HEK293T (cell line): ENCODE data around the gene NCSTN.
A peak's percentile ranks its signal among the peaks of the same experiment; 100 is the strongest.

Experiments used
- CTCF ChIA-PET: fragments of 350-600 bp; formaldehyde crosslinking; extraction: SDS; loops from one replicate; lab custom pipeline; 2021; ENCODE audit warnings: antibody characterized with exemption, inconsistent platforms; lab: Yijun Ruan, JAX
- POLR2A ChIA-PET: fragments of 350-600 bp; formaldehyde crosslinking; extraction: SDS; loops from one replicate; lab custom pipeline; 2020; ENCODE audit warnings: antibody characterized with exemption, inconsistent platforms; lab: Yijun Ruan, JAX
- DNase-seq: peaks from one replicate; pipeline ENCODE4 v3.0.0; 2012; ENCODE audit warnings: mixed read lengths; ENCODE audit errors: extremely low spot score
- ARNT ChIP-seq: fragments of 450-650 bp; IDR thresholded peaks from 2 replicates; pipeline ENCODE4 v1.6.1; 2017; ENCODE audit warnings: mild to moderate bottlenecking
- BHLHE40 ChIP-seq: fragments of 450-650 bp; IDR thresholded peaks from 2 replicates; pipeline ENCODE4 v1.6.1; 2016; ENCODE audit warnings: mild to moderate bottlenecking, moderate library complexity, borderline replicate concordance
- CTBP1 ChIP-seq: fragments of 450-650 bp; IDR thresholded peaks from 2 replicates; pipeline ENCODE4 v1.6.1; 2016; ENCODE audit warnings: borderline replicate concordance
- ELF4 ChIP-seq: fragments of 450-650 bp; IDR thresholded peaks from 2 replicates; pipeline ENCODE4 v1.6.1; 2017; ENCODE audit warnings: antibody characterized with exemption
- FOXA1 ChIP-seq: fragments of 450-650 bp; IDR thresholded peaks from 2 replicates; pipeline ENCODE4 v1.6.1; 2016; ENCODE audit warnings: mild to moderate bottlenecking
- FOXK2 ChIP-seq: fragments of 450-650 bp; IDR thresholded peaks from 2 replicates; pipeline ENCODE4 v1.6.1; 2016; ENCODE audit warnings: mild to moderate bottlenecking
- FOXM1 ChIP-seq: fragments of 450-650 bp; IDR thresholded peaks from 2 replicates; pipeline ENCODE4 v1.6.1; 2017; ENCODE audit warnings: mild to moderate bottlenecking, borderline replicate concordance
- HDGF ChIP-seq: fragments of 450-650 bp; IDR thresholded peaks from 2 replicates; pipeline ENCODE4 v1.6.1; 2017; ENCODE audit warnings: antibody characterized with exemption, borderline replicate concordance
- L3MBTL2 ChIP-seq: fragments of 450-650 bp; conservative IDR thresholded peaks from 2 replicates; pipeline ENCODE4 v1.6.1; 2016; ENCODE audit warnings: mild to moderate bottlenecking
- LEF1 ChIP-seq: fragments of 450-650 bp; IDR thresholded peaks from 2 replicates; pipeline ENCODE4 v1.6.1; 2017; ENCODE audit warnings: mild to moderate bottlenecking, borderline replicate concordance
- NFRKB ChIP-seq: fragments of 450-650 bp; IDR thresholded peaks from 2 replicates; pipeline ENCODE4 v1.6.1; 2016; ENCODE audit warnings: mild to moderate bottlenecking, moderate library complexity
- SP1 ChIP-seq: fragments of 450-650 bp; IDR thresholded peaks from 2 replicates; pipeline ENCODE4 v1.6.1; 2017
- SUZ12 ChIP-seq: fragments of 450-650 bp; IDR thresholded peaks from 2 replicates; pipeline ENCODE4 v1.6.1; 2016; ENCODE audit warnings: mild to moderate bottlenecking
- TARDBP ChIP-seq: fragments of 450-650 bp; IDR thresholded peaks from 2 replicates; pipeline ENCODE4 v1.6.1; 2016
- ZNF384 ChIP-seq: fragments of 450-650 bp; IDR thresholded peaks from 2 replicates; pipeline ENCODE4 v1.6.1; 2016
- TF ChIP-seq, protein P1 (sequence below): fragments of 450-650 bp; IDR thresholded peaks from 2 replicates; pipeline ENCODE4 v1.6.1; 2016

NCSTN gene

DNA sequence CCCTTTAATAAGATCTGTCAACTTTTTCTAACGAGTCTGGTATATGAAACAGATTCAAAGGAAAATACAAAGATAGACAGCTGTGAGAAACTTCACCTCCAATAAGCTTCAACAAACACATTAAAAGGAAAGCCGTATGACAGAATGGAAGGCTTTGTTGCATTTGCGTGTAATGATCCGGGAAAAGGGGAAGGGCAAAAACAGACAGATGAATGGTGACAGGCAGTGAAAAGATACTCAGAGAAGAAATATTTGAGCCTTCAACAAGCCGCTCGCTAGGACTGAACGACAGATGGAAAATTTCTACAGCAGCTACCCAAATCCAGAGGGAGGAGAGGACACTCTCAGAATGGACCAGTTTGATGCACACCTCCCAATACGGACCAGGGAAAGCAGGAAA is 15.0 kb upstream of the NCSTN start:
- no peak for DNase-seq
- POLR2A ChIA-PET, result no interaction called here
- no peak for TF ChIP-seq FOXA1
- CTCF ChIA-PET, result no interaction called here

DNA sequence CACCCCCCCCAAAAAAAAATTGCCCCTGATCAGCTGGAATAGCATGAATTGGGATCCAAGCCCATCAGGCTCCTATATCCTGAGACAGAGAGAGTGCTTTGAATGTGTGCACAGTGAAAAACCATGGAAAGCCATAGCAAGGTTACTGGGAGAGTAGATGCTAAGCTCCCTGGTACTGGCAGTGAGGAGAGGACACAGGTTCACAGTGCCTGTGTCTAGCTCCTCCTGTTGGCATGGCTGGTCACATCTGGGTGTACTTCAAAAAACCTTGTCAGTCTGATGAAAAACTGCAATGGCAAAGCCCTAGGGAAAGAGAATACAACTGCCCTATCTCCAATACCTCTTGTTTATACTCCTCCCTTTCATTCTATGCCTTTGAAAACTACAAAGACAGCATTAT is 13.1 kb upstream of the NCSTN start:
- TF ChIP-seq FOXA1, result no peak
- TF ChIP-seq CTBP1, result no peak
- TF ChIP-seq ELF4, result no peak
- no peak for TF ChIP-seq SP1
- TF ChIP-seq, protein P1, sequence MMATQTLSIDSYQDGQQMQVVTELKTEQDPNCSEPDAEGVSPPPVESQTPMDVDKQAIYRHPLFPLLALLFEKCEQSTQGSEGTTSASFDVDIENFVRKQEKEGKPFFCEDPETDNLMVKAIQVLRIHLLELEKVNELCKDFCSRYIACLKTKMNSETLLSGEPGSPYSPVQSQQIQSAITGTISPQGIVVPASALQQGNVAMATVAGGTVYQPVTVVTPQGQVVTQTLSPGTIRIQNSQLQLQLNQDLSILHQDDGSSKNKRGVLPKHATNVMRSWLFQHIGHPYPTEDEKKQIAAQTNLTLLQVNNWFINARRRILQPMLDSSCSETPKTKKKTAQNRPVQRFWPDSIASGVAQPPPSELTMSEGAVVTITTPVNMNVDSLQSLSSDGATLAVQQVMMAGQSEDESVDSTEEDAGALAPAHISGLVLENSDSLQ, result no peak
- no peak for TF ChIP-seq FOXK2
- TF ChIP-seq SUZ12, result no peak
- no peak for TF ChIP-seq ZNF384
- TF ChIP-seq HDGF, result no peak
- TF ChIP-seq TARDBP, result no peak
- TF ChIP-seq LEF1, result no peak
- TF ChIP-seq NFRKB, result no peak
- no peak for TF ChIP-seq L3MBTL2
- no peak for TF ChIP-seq ARNT
- no peak for TF ChIP-seq BHLHE40
- no peak for TF ChIP-seq FOXM1
- ChIA-PET POLR2A (no interaction called here), CTCF (no interaction called here)
- DNase-seq, result no peak

DNA sequence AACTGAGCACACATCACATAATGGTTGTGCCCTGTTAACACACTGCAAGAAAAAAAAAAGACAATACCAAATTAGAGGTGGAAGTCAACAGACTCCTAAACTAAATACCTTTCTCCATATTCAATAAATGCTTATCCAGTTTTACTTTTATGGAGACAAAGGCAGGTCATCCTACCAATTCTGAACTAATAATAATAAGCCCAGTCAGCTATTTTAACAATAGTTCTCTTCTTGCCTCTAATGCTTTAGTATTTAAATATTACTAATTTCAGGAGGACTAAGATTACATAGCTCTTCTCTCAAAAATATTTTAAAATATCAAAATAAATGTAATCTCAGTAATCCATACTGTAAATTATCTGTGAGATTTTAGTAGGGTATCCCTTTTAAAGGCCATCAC is 10.7 kb upstream of the NCSTN start:
- POLR2A ChIA-PET, result no interaction called here
- CTCF ChIA-PET, result interaction anchor here (0.7 kb wide), 1 partner anchor 223 kb away, joined by 3 read pairs; no protein-coding TSS in a partner anchor

DNA sequence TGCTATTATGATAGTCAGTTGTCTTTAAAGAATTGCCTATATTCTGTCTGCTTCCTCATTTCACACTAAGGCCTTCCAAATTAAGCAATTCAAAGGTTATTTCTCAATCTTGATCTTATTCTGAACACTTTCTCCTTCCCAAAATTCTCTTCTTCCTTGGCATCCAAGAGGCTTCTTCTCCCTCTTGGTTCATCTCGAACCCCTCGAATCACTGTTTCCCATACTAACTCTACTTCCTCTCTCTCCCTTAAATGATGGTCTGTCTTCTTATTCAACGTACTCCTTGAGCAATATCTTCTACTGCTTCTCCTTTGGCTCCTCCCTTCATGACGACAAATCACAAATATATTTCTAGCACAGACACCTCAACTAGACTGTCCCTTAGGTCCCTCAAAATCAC is 4.6 kb upstream of the NCSTN start:
- ChIA-PET POLR2A (no interaction called here), CTCF (no interaction called here)
- TF ChIP-seq SUZ12, result no peak
- TF ChIP-seq, protein P1, result no peak
- no peak for TF ChIP-seq FOXM1
- TF ChIP-seq FOXA1, result no peak
- TF ChIP-seq CTBP1, result no peak
- TF ChIP-seq HDGF, result no peak
- DNase-seq, result no peak

More for the DNA sequence above, 10.7 kb upstream of the NCSTN start:
- TF ChIP-seq SUZ12, result no peak
- no peak for TF ChIP-seq TARDBP
- no peak for TF ChIP-seq ZNF384
- no peak for TF ChIP-seq ARNT
- no peak for TF ChIP-seq NFRKB
- TF ChIP-seq SP1, result no peak
- no peak for TF ChIP-seq ELF4
- TF ChIP-seq FOXA1, result no peak
- TF ChIP-seq, protein P1, result no peak
- no peak for TF ChIP-seq L3MBTL2
- TF ChIP-seq HDGF, result no peak
- DNase-seq, result no peak

DNA sequence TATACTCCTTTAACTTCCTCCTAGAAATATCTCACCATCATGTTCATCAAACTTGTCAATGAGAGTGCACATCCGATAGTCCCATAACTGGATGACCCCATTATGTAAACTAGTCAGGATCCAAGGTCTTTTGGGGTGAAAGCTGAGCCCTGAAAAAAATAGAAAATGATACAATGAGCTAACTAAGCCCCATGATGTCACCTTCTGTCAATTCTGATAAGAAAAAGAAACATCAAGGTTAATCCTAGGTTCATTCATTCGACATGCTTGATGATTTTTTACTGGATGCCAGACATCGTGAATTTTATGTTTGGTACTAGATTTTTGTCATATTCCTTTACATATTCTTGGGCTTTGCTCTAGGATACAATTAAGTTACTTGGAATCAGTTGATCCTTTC is 3.0 kb upstream of the NCSTN start:
- ChIA-PET CTCF (no interaction called here), POLR2A (no interaction called here)
- TF ChIP-seq FOXM1, result no peak
- no peak for TF ChIP-seq SP1
- DNase-seq, result no peak

DNA sequence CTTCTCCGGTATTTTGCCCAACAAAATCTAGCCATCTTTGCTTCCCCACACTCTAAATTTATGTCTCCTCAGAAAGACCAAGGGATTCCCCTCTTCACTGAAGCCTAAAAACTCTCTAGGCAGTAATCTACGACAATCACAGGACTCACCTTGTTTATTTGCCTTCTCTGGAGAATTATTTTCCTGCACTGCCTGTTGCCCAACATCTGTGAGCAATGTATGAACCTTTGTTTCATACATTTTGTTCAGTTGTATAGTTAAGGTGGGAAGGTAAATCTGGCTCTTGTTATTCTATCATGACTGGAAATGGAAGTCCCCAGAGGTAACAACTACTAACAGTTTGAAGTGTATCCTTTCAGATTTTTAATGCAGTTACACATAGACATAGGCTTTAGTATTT is 2.3 kb upstream of the NCSTN start:
- TF ChIP-seq FOXK2 (no peak), LEF1 (no peak), CTBP1 (no peak)
- DNase-seq, result no peak
- POLR2A ChIA-PET, result no interaction called here
- CTCF ChIA-PET, result no interaction called here

DNA sequence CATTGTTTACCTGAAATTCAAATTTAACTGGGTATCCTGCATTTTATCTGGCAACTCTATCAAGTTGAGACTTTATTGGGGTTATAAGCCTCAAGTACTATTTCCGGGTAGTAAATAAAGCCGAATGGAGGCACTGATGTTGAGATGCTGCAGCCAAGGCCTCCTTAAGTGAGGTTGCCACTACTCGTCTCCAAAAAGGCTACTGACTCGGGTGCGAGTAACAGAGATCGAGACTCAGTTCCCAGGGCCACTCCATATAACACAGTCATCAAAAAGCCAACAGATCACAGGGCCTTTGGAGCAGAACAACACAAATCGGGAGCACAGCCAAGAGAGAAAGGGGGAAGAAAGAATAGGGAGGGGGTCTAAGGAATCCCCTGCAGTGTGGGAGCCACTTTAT is 657 bp upstream of the NCSTN start:
- no peak for DNase-seq
- CTCF ChIA-PET, result no interaction called here
- POLR2A ChIA-PET, result no interaction called here
- TF ChIP-seq ARNT (no peak), L3MBTL2 (0 out of 2 replicates have a peak, but pooled peaks have one; percentile 12)

DNA sequence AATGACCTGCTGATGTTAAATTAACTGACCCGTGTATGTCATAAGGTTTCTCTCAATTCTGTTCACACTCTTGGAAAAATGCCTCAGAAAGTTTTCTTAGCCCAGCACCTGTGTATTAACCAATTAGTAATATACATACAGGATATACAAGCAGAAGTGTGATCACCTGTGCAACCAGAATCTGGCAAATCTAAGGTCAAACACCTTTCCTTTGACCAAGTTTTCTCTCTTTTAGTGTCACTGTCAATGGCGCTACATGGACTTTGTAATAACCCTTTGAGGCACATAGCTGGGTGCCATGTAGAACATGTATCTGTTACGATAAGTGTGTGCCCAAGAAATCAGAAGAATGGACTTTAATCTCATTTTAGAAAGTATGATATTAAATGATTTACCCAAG is 1.1 kb downstream of the NCSTN start:
- TF ChIP-seq L3MBTL2, result no peak
- no peak for TF ChIP-seq ELF4
- ChIA-PET CTCF (no interaction called here), POLR2A (no interaction called here)
- DNase-seq, result no peak
